22Rv1 (cell line): ENCODE data around the gene HPS5.

Experiments
- H3K27ac ChIP-seq: fragments of 450-650 bp; 2 replicates; pipeline ENCODE4 v1.5.1; 2017
- ZFX ChIP-seq: fragments of 450-650 bp; IDR thresholded peaks from 2 replicates; pipeline ENCODE4 v1.6.1; 2017; ENCODE audit warnings: antibody characterized with exemption, borderline replicate concordance
- TF ChIP-seq, protein P1 (sequence below): fragments of 450-650 bp; IDR thresholded peaks from 2 replicates; pipeline ENCODE4 v1.5.1; 2017; ENCODE audit warnings: mild to moderate bottlenecking

The HPS5 gene

DNA sequence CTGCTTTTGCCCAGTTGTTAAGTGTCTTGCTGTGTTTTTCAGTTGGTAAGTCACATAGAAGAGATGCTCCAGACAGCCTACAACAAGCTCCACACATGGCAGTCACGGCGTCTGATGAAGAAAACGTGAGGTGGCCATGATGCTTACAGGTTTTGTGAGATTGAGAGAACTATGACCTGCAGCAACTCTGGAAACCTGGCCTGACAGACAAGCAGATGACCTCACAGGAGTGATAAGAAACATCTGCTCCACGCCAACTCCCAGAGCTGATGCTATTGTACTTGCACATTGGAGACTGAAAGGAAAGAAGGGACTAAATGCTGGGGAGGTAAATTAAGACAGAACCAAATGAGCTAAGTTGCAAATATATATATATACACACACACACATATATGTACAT lies 43.8 kb upstream of the HPS5 start:
- H3K27ac ChIP-seq, result no peak overlapping the region
- TF ChIP-seq ZFX, result no peak
- TF ChIP-seq, protein P1, sequence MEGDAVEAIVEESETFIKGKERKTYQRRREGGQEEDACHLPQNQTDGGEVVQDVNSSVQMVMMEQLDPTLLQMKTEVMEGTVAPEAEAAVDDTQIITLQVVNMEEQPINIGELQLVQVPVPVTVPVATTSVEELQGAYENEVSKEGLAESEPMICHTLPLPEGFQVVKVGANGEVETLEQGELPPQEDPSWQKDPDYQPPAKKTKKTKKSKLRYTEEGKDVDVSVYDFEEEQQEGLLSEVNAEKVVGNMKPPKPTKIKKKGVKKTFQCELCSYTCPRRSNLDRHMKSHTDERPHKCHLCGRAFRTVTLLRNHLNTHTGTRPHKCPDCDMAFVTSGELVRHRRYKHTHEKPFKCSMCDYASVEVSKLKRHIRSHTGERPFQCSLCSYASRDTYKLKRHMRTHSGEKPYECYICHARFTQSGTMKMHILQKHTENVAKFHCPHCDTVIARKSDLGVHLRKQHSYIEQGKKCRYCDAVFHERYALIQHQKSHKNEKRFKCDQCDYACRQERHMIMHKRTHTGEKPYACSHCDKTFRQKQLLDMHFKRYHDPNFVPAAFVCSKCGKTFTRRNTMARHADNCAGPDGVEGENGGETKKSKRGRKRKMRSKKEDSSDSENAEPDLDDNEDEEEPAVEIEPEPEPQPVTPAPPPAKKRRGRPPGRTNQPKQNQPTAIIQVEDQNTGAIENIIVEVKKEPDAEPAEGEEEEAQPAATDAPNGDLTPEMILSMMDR, result no peak

GRCh38 chr11:18364495-18365073 lies 42.6 kb upstream of the HPS5 start:
- no peak overlapping the region for H3K27ac ChIP-seq
- no peak for TF ChIP-seq ZFX
- TF ChIP-seq, protein P1, result no peak

DNA sequence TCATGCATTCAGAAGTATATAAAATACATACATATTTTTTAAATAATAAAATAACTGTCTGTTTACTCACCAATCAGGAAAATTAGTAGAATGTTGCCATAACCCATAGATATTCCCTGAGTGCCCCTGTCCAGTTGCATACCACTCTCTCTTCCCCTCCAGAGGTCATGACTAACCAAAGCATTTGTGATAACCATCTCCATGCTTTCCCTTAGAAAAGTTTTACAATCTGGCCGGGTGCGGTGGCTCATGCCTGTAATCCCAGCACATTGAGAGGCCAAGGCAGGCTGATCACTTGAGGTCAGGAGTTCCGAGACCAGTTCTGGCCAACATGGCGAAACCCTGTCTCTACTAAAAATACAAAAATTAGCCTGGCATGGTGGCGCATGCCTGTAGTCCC lies 39.2 kb upstream of the HPS5 start:
- no peak for TF ChIP-seq ZFX
- TF ChIP-seq, protein P1, result no peak
- no peak overlapping the region for H3K27ac ChIP-seq

- H3K27ac ChIP-seq, result no peak overlapping the region
- TF ChIP-seq, protein P1, result no peak
- TF ChIP-seq ZFX, result no peak
Observed at GRCh38 chr11:18358646-18359045, 36.7 kb upstream of the HPS5 start.

GRCh38 chr11:18352581-18352980 lies 30.6 kb upstream of the HPS5 start:
- no peak overlapping the region for H3K27ac ChIP-seq
- TF ChIP-seq, protein P1, result no peak
- no peak for TF ChIP-seq ZFX

DNA sequence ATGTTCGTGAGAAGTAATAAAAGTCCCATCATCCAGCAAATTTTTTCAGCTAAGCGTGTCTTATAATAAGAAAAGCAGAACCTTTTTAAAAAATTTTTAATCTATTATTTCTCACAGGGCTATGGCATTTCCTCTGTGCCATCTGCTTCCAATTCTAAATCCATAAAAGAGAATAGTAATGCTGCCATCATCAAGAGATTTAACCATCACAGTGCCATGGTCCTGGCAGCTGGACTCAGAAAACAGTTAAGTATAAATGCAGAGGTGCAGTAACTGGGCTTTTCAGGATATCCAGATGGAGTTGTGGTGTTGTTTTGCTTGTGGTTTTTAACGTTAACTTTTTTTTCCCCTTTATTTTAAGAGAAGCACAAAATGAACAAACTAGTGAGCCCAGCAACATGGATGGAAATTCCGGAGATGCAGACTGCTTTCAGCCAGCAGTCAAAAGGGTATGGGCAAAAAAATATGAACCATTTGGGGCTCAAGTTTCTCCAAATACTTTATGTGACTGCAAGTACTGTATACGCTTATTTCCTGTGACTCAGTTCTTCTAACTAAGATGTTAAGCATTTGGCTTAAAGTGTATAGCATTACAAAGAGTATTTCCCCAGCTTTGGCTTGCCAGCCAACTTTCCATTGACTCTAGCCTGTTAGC lies 25.7 kb upstream of the HPS5 start:
- H3K27ac ChIP-seq, result no peak overlapping the region
- TF ChIP-seq, protein P1, result no peak
- TF ChIP-seq ZFX, result no peak

GRCh38 chr11:18332891-18333290 lies 11.0 kb upstream of the HPS5 start:
- TF ChIP-seq, protein P1, result no peak
- TF ChIP-seq ZFX, result no peak
- no peak overlapping the region for H3K27ac ChIP-seq
